ENCODE results near the gene ARHGAP42.
"Not testable (repeated sequence)": the region's sequence is repeated elsewhere in the genome, so short reads cannot be mapped to it uniquely, and the experiment has no call there.

ARHGAP42 gene

GRCh38 chr11:101009690-101010055 lies 322.6 kb downstream of the ARHGAP42 start:
- Histone ChIP-seq H3K36me3 (ENCODE audit: control insufficient read depth in 5 of 5, insufficient read depth in 5 of 5, low read length in 5 of 5) (no peaks in the 10 kb centered on the region), H3K9ac (ENCODE audit: low read length in 5 of 5) (no peak overlapping the region), H3K4me3 (ENCODE audit: low read depth in 1 of 5, low read length in 5 of 5) (no peak overlapping the region), H3K27ac (ENCODE audit: low read depth, low read length) (no peak overlapping the region), H3K27me3 (ENCODE audit: control insufficient read depth in 5 of 5, insufficient read depth in 4 of 5, low read length in 5 of 5) (no peaks in the 10 kb centered on the region), H3K9me3 (ENCODE audit: control insufficient read depth in 5 of 5, low read length in 5 of 5) (no peaks in the 10 kb centered on the region), H3K4me1 (ENCODE audit: control insufficient read depth in 5 of 5, insufficient read depth in 5 of 5, low read length in 5 of 5) (no peaks in the 10 kb centered on the region)

GRCh38 chr11:101010899-101011298 lies 323.8 kb downstream of the ARHGAP42 start:
- H3K36me3 ChIP-seq (ENCODE audit: control insufficient read depth in 5 of 5, insufficient read depth in 5 of 5, low read length in 5 of 5) = no peaks in the 10 kb centered on the region
- H3K9ac ChIP-seq (ENCODE audit: low read length in 5 of 5) = no peak overlapping the region
- no peaks in the 10 kb centered on the region for H3K27me3 ChIP-seq (ENCODE audit: control insufficient read depth in 5 of 5, insufficient read depth in 4 of 5, low read length in 5 of 5)
- no peak overlapping the region for H3K27ac ChIP-seq (ENCODE audit: low read depth, low read length)
- no peaks in the 10 kb centered on the region for H3K4me1 ChIP-seq (ENCODE audit: control insufficient read depth in 5 of 5, insufficient read depth in 5 of 5, low read length in 5 of 5)
- no peak overlapping the region for H3K4me3 ChIP-seq (ENCODE audit: low read depth in 1 of 5, low read length in 5 of 5)
- H3K9me3 ChIP-seq (ENCODE audit: control insufficient read depth in 5 of 5, low read length in 5 of 5) = no peaks in the 10 kb centered on the region

- H3K4me1 ChIP-seq (ENCODE audit: control insufficient read depth in 5 of 5, insufficient read depth in 5 of 5, low read length in 5 of 5) = peaks cover 0 to 4% (median 0%) of the 10 kb centered on the region in 5 donors
- no peak overlapping the region for H3K9ac ChIP-seq (ENCODE audit: low read length in 5 of 5)
- H3K4me3 ChIP-seq (ENCODE audit: low read depth in 1 of 5, low read length in 5 of 5) = no peak overlapping the region
- no peaks in the 10 kb centered on the region for H3K27me3 ChIP-seq (ENCODE audit: control insufficient read depth in 5 of 5, insufficient read depth in 4 of 5, low read length in 5 of 5)
- no peak overlapping the region for H3K27ac ChIP-seq (ENCODE audit: low read depth, low read length)
- no peaks in the 10 kb centered on the region for H3K36me3 ChIP-seq (ENCODE audit: control insufficient read depth in 5 of 5, insufficient read depth in 5 of 5, low read length in 5 of 5)
- no peaks in the 10 kb centered on the region for H3K9me3 ChIP-seq (ENCODE audit: control insufficient read depth in 5 of 5, low read length in 5 of 5)
Measured at GRCh38 chr11:101011881-101012280, 324.8 kb downstream of the ARHGAP42 start.

GRCh38 chr11:101013702-101014101 lies 326.6 kb downstream of the ARHGAP42 start:
- H3K9ac ChIP-seq (ENCODE audit: low read length in 5 of 5); H3K9me3 ChIP-seq (ENCODE audit: control insufficient read depth in 5 of 5, low read length in 5 of 5); H3K27me3 ChIP-seq (ENCODE audit: control insufficient read depth in 5 of 5, insufficient read depth in 4 of 5, low read length in 5 of 5); H3K36me3 ChIP-seq (ENCODE audit: control insufficient read depth in 5 of 5, insufficient read depth in 5 of 5, low read length in 5 of 5); H3K4me1 ChIP-seq (ENCODE audit: control insufficient read depth in 5 of 5, insufficient read depth in 5 of 5, low read length in 5 of 5); H3K27ac ChIP-seq (ENCODE audit: low read depth, low read length); H3K4me3 ChIP-seq (ENCODE audit: low read depth in 1 of 5, low read length in 5 of 5): not testable (repeated sequence)

- Histone ChIP-seq H3K9me3 (ENCODE audit: control insufficient read depth in 5 of 5, low read length in 5 of 5) (no peaks in the 10 kb centered on the region), H3K36me3 (ENCODE audit: control insufficient read depth in 5 of 5, insufficient read depth in 5 of 5, low read length in 5 of 5) (no peaks in the 10 kb centered on the region), H3K4me1 (ENCODE audit: control insufficient read depth in 5 of 5, insufficient read depth in 5 of 5, low read length in 5 of 5) (peaks cover 0 to 8% (median 0%) of the 10 kb centered on the region in 5 donors), H3K9ac (ENCODE audit: low read length in 5 of 5) (no peak overlapping the region), H3K27ac (ENCODE audit: low read depth, low read length) (no peak overlapping the region), H3K27me3 (ENCODE audit: control insufficient read depth in 5 of 5, insufficient read depth in 4 of 5, low read length in 5 of 5) (no peaks in the 10 kb centered on the region), H3K4me3 (ENCODE audit: low read depth in 1 of 5, low read length in 5 of 5) (no peak overlapping the region)
Measured at GRCh38 chr11:101014600-101015285, 327.7 kb downstream of the ARHGAP42 start.

- H3K36me3 ChIP-seq (ENCODE audit: control insufficient read depth in 5 of 5, insufficient read depth in 5 of 5, low read length in 5 of 5) = no peaks in the 10 kb centered on the region
- no peak overlapping the region for H3K27ac ChIP-seq (ENCODE audit: low read depth, low read length)
- H3K27me3 ChIP-seq (ENCODE audit: control insufficient read depth in 5 of 5, insufficient read depth in 4 of 5, low read length in 5 of 5) = no peaks in the 10 kb centered on the region
- H3K4me3 ChIP-seq (ENCODE audit: low read depth in 1 of 5, low read length in 5 of 5) = no peak overlapping the region
- peaks cover 0 to 9% (median 0%) of the 10 kb centered on the region in 5 donors for H3K4me1 ChIP-seq (ENCODE audit: control insufficient read depth in 5 of 5, insufficient read depth in 5 of 5, low read length in 5 of 5)
- no peak overlapping the region for H3K9ac ChIP-seq (ENCODE audit: low read length in 5 of 5)
- no peaks in the 10 kb centered on the region for H3K9me3 ChIP-seq (ENCODE audit: control insufficient read depth in 5 of 5, low read length in 5 of 5)
Measured at GRCh38 chr11:101019870-101020269, 332.8 kb downstream of the ARHGAP42 start.

GRCh38 chr11:101022256-101022655 lies 335.2 kb downstream of the ARHGAP42 start:
- Histone ChIP-seq H3K27me3 (ENCODE audit: control insufficient read depth in 5 of 5, insufficient read depth in 4 of 5, low read length in 5 of 5) (no peaks in the 10 kb centered on the region), H3K4me3 (ENCODE audit: low read depth in 1 of 5, low read length in 5 of 5) (no peak overlapping the region), H3K9ac (ENCODE audit: low read length in 5 of 5) (no peak overlapping the region), H3K9me3 (ENCODE audit: control insufficient read depth in 5 of 5, low read length in 5 of 5) (no peaks in the 10 kb centered on the region), H3K27ac (ENCODE audit: low read depth, low read length) (no peak overlapping the region), H3K4me1 (ENCODE audit: control insufficient read depth in 5 of 5, insufficient read depth in 5 of 5, low read length in 5 of 5) (peaks cover 0 to 9% (median 0%) of the 10 kb centered on the region in 5 donors), H3K36me3 (ENCODE audit: control insufficient read depth in 5 of 5, insufficient read depth in 5 of 5, low read length in 5 of 5) (no peaks in the 10 kb centered on the region)

- Histone ChIP-seq H3K36me3 (ENCODE audit: control insufficient read depth in 5 of 5, insufficient read depth in 5 of 5, low read length in 5 of 5) (no peaks in the 10 kb centered on the region), H3K9ac (ENCODE audit: low read length in 5 of 5) (no peak overlapping the region), H3K9me3 (ENCODE audit: control insufficient read depth in 5 of 5, low read length in 5 of 5) (no peaks in the 10 kb centered on the region), H3K27ac (ENCODE audit: low read depth, low read length) (no peak overlapping the region), H3K4me3 (ENCODE audit: low read depth in 1 of 5, low read length in 5 of 5) (no peak overlapping the region), H3K27me3 (ENCODE audit: control insufficient read depth in 5 of 5, insufficient read depth in 4 of 5, low read length in 5 of 5) (no peaks in the 10 kb centered on the region), H3K4me1 (ENCODE audit: control insufficient read depth in 5 of 5, insufficient read depth in 5 of 5, low read length in 5 of 5) (peaks cover 0 to 2% (median 0%) of the 10 kb centered on the region in 5 donors)
Measured at GRCh38 chr11:101028644-101029043, 341.6 kb downstream of the ARHGAP42 start.

GRCh38 chr11:101030015-101030414 lies 342.9 kb downstream of the ARHGAP42 start:
- Histone ChIP-seq H3K4me1 (ENCODE audit: control insufficient read depth in 5 of 5, insufficient read depth in 5 of 5, low read length in 5 of 5) (peaks cover 0 to 14% (median 10%) of the 10 kb centered on the region in 5 donors), H3K4me3 (ENCODE audit: low read depth in 1 of 5, low read length in 5 of 5) (no peak overlapping the region), H3K27me3 (ENCODE audit: control insufficient read depth in 5 of 5, insufficient read depth in 4 of 5, low read length in 5 of 5) (no peaks in the 10 kb centered on the region), H3K27ac (ENCODE audit: low read depth, low read length) (no peak overlapping the region), H3K9ac (ENCODE audit: low read length in 5 of 5) (no peak overlapping the region), H3K36me3 (ENCODE audit: control insufficient read depth in 5 of 5, insufficient read depth in 5 of 5, low read length in 5 of 5) (no peaks in the 10 kb centered on the region), H3K9me3 (ENCODE audit: control insufficient read depth in 5 of 5, low read length in 5 of 5) (no peaks in the 10 kb centered on the region)

GRCh38 chr11:101030692-101031091 lies 343.6 kb downstream of the ARHGAP42 start:
- Histone ChIP-seq H3K4me3 (ENCODE audit: low read depth in 1 of 5, low read length in 5 of 5) (no peak overlapping the region), H3K36me3 (ENCODE audit: control insufficient read depth in 5 of 5, insufficient read depth in 5 of 5, low read length in 5 of 5) (no peaks in the 10 kb centered on the region), H3K27ac (ENCODE audit: low read depth, low read length) (no peak overlapping the region)

More at GRCh38 chr11:101030692-101031091, 343.6 kb downstream of the ARHGAP42 start:
- Histone ChIP-seq H3K9me3 (ENCODE audit: control insufficient read depth in 5 of 5, low read length in 5 of 5) (no peaks in the 10 kb centered on the region), H3K27me3 (ENCODE audit: control insufficient read depth in 5 of 5, insufficient read depth in 4 of 5, low read length in 5 of 5) (no peaks in the 10 kb centered on the region), H3K9ac (ENCODE audit: low read length in 5 of 5) (no peak overlapping the region), H3K4me1 (ENCODE audit: control insufficient read depth in 5 of 5, insufficient read depth in 5 of 5, low read length in 5 of 5) (peaks cover 0 to 17% (median 10%) of the 10 kb centered on the region in 5 donors)
